ENCODE measurements around the gene PHKB. TPM values are rescaled to one million over a fixed set of nuclear protein-coding genes. Genes with fewer than 3 reads are reported as not detected.

The PHKB gene
- total RNA-seq, 1 experiment from 2014 or later = 38.8 TPM

GRCh38 chr16:47469227-47469626 lies 8.1 kb downstream of the PHKB start:
- H3K9me3 Mint-ChIP-seq = no peaks in the 10 kb centered on the region
- Histone ChIP-seq H3K9me3 (ENCODE audit: control insufficient read depth, low read depth, low read length) (no peaks in the 10 kb centered on the region), H3K14ac (ENCODE audit: insufficient read depth, low read length) (no peak overlapping the region), H2BK5ac (ENCODE audit: insufficient read length, low read length) (no peak overlapping the region), H4K5ac (ENCODE audit: insufficient read length, low read depth, low read length) (no peak overlapping the region), H3K18ac (ENCODE audit: insufficient read length, low read depth, low read length) (no peak overlapping the region), H3K23me2 (ENCODE audit: insufficient read length, low read depth, low read length, poor library complexity, severe bottlenecking) (no peaks in the 10 kb centered on the region), H3K56ac (ENCODE audit: insufficient read length, low read depth, low read length) (no peak overlapping the region), H4K91ac (ENCODE audit: insufficient read length, low read depth, low read length) (no peak overlapping the region), H2BK120ac (ENCODE audit: low read depth, low read length, poor library complexity, severe bottlenecking) (no peak overlapping the region), H3T11ph (ENCODE audit: low read length) (no peak overlapping the region), H4K8ac (replicated peaks; ENCODE audit: insufficient read length, low read depth, low read length) (no peak overlapping the region), H3K9ac (ENCODE audit: extremely low read depth, insufficient read length, low read length) (no peak overlapping the region), H3K4me1 (ENCODE audit: insufficient read depth, low read length) (no peaks in the 10 kb centered on the region), H4K20me1 (ENCODE audit: control insufficient read depth, insufficient read depth, insufficient read length) (no peaks in the 10 kb centered on the region), H3K4ac (ENCODE audit: low read depth, low read length) (no peak overlapping the region), H3K27ac (ENCODE audit: insufficient read length, low read depth, low read length) (no peak overlapping the region), H3K79me1 (ENCODE audit: insufficient read depth, low read depth, low read length, poor library complexity, severe bottlenecking) (no peaks in the 10 kb centered on the region), H2BK12ac (ENCODE audit: insufficient read length, low read depth, low read length) (no peak overlapping the region), H3K27me3 (ENCODE audit: insufficient read depth, low read length) (no peaks in the 10 kb centered on the region), H2AK5ac (ENCODE audit: insufficient read length, low read length) (no peak overlapping the region), H3K79me2 (ENCODE audit: insufficient read depth, low read length) (no peaks in the 10 kb centered on the region), H3K4me2 (ENCODE audit: insufficient read depth, insufficient read length, low read length) (no peak overlapping the region), H3K23ac (ENCODE audit: insufficient read length, low read depth, low read length) (no peak overlapping the region), H2AFZ (ENCODE audit: low read length) (no peak overlapping the region), H2BK15ac (ENCODE audit: low read depth, low read length) (no peak overlapping the region), H2BK20ac (ENCODE audit: low read depth, low read length, poor library complexity, severe bottlenecking) (no peak overlapping the region)
- DNase-seq = no peak
- no peak overlapping the region for H3K4me3 Mint-ChIP-seq
- no peak overlapping the region; a peak in 1 of 7 replicates for H3K27ac Mint-ChIP-seq
- H3K36me3 Mint-ChIP-seq (ENCODE audit: insufficient read depth in 1 of 3, low read depth in 3 of 3) = no peaks in the 10 kb centered on the region; a peak in 1 of 7 replicates
- no CpG with 5 or more reads among the region's 1 CpG for WGBS (ENCODE audit: extremely low coverage, insufficient read length, low lambda C conversion rate)
- TF ChIP-seq, protein P1, sequence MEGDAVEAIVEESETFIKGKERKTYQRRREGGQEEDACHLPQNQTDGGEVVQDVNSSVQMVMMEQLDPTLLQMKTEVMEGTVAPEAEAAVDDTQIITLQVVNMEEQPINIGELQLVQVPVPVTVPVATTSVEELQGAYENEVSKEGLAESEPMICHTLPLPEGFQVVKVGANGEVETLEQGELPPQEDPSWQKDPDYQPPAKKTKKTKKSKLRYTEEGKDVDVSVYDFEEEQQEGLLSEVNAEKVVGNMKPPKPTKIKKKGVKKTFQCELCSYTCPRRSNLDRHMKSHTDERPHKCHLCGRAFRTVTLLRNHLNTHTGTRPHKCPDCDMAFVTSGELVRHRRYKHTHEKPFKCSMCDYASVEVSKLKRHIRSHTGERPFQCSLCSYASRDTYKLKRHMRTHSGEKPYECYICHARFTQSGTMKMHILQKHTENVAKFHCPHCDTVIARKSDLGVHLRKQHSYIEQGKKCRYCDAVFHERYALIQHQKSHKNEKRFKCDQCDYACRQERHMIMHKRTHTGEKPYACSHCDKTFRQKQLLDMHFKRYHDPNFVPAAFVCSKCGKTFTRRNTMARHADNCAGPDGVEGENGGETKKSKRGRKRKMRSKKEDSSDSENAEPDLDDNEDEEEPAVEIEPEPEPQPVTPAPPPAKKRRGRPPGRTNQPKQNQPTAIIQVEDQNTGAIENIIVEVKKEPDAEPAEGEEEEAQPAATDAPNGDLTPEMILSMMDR (conservative IDR thresholded peaks at IDR 0.05) = no peak
- peaks cover 9 to 15% of the 10 kb centered on the region in 2 experiments for H3K4me1 Mint-ChIP-seq
- no peaks in the 10 kb centered on the region; the same call in 1 of the 2 replicates for H3K27me3 Mint-ChIP-seq (ENCODE audit: low read depth)
